DND-41 (cell line): ENCODE measurements around the gene E2F4.

Experiments used
- ATAC-seq: fragments of 200-7000 bp; cut with Tn5 transposase; 3 replicates; pipeline ENCODE4 v1.9.1; 2021; ENCODE audit warnings: low read depth; ENCODE audit not compliant: insufficient read depth
- DNase-seq: peaks from one replicate; pipeline ENCODE4 v3.0.0-alpha.2; 2020
- H2AFZ ChIP-seq: 2 replicates; pipeline ENCODE4 v1.6.0; 2012; ENCODE audit warnings: low read depth, low read length
- H3K27ac ChIP-seq: 2 replicates; pipeline ENCODE4 v1.5.1; 2012; ENCODE audit warnings: low read length, inconsistent platforms
- H3K27me3 ChIP-seq: fragments of 200-600 bp; sonication (generic); 2 replicates; pipeline ENCODE4 v1.6.0; 2012; ENCODE audit warnings: low read length, mild to moderate bottlenecking, inconsistent platforms; ENCODE audit not compliant: insufficient read depth, poor library complexity
- H3K36me3 ChIP-seq: 2 replicates; pipeline ENCODE4 v1.5.1; 2012; ENCODE audit warnings: low read length, inconsistent platforms; ENCODE audit not compliant: insufficient read depth
- H3K4me1 ChIP-seq: 2 replicates; pipeline ENCODE4 v1.5.1; 2012; ENCODE audit warnings: mild to moderate bottlenecking, low read length; ENCODE audit not compliant: insufficient read depth
- H3K4me2 ChIP-seq: 2 replicates; pipeline ENCODE4 v1.6.0; 2012; ENCODE audit warnings: mild to moderate bottlenecking, moderate library complexity, low read length, inconsistent platforms; ENCODE audit not compliant: insufficient read depth
- H3K4me3 ChIP-seq, 2 experiments: fragments of 200-600 bp in 1 of 2; shearing (Covaris generic) in 1 of 2; 2 replicates each; pipeline ENCODE4 v1.5.1; 2012 to 2016; ENCODE audit warnings: inconsistent platforms in 2 of 2, low read length in 2 of 2, mild to moderate bottlenecking in 2 of 2, low read depth in 1 of 2, moderate library complexity in 1 of 2
- H3K79me2 ChIP-seq: 2 replicates; pipeline ENCODE4 v1.6.0; 2012; ENCODE audit warnings: low read length, inconsistent platforms; ENCODE audit not compliant: insufficient read depth
- H3K9ac ChIP-seq: 2 replicates; pipeline ENCODE4 v1.6.0; 2012; ENCODE audit warnings: low read depth, mild to moderate bottlenecking, inconsistent platforms, low read length, moderate library complexity
- H3K9me3 ChIP-seq: 2 replicates; pipeline ENCODE4 v1.5.1; 2012; ENCODE audit warnings: low read length, moderate library complexity, mild to moderate bottlenecking, inconsistent platforms; ENCODE audit not compliant: insufficient read depth, severe bottlenecking
- H4K20me1 ChIP-seq: 2 replicates; pipeline ENCODE4 v1.6.0; 2012; ENCODE audit warnings: low read length; ENCODE audit not compliant: insufficient read depth
- CTCF ChIP-seq: IDR thresholded peaks from 2 replicates; pipeline ENCODE4 v1.5.1; 2012; ENCODE audit warnings: borderline replicate concordance, low read length, moderate library complexity, mild to moderate bottlenecking; ENCODE audit not compliant: poor library complexity, severe bottlenecking; ENCODE audit errors: extremely low read depth
- EZH2 ChIP-seq: IDR thresholded peaks from 3 replicates; pipeline ENCODE4 v1.6.1; 2012; ENCODE audit warnings: borderline replicate concordance, low read depth, mild to moderate bottlenecking, moderate library complexity, low read length, inconsistent platforms; ENCODE audit not compliant: severe bottlenecking

Gene E2F4

GRCh38 chr16:67244387-67245185, 52.6 kb downstream of the E2F4 start:
- H3K9ac ChIP-seq, result peak overlapping the region; percentile 10; the same call in 1 of the 2 replicates
- H3K36me3 ChIP-seq, result no peaks in the 10 kb centered on the region
- H3K4me1 ChIP-seq, result peaks cover 58% of the 10 kb centered on the region
- no peak overlapping the region for H2AFZ ChIP-seq
- no peaks in the 10 kb centered on the region for H3K9me3 ChIP-seq
- H4K20me1 ChIP-seq, result peaks cover 19% of the 10 kb centered on the region
- H3K4me3 ChIP-seq, result no peak overlapping the region
- DNase-seq (peak; percentile 83), ATAC-seq (peak; percentile 78)
- H3K27ac ChIP-seq, result peak overlapping the region; percentile 34
- TF ChIP-seq CTCF (peak; percentile 7), EZH2 (no peak)
- H3K4me2 ChIP-seq, result peak overlapping the region; percentile 28
- H3K79me2 ChIP-seq, result peaks cover 7% of the 10 kb centered on the region; the same call in 1 of the 2 replicates
- peaks cover 15% of the 10 kb centered on the region for H3K27me3 ChIP-seq

GRCh38 chr16:67245186-67245585, 53.2 kb downstream of the E2F4 start:
- H3K27ac ChIP-seq, result no peak overlapping the region
- ATAC-seq (no peak), DNase-seq (no peak)
- H3K4me2 ChIP-seq, result peak overlapping the region; percentile 28; the same call in 1 of the 2 replicates
- H3K36me3 ChIP-seq, result no peaks in the 10 kb centered on the region
- no peak overlapping the region for H3K4me3 ChIP-seq
- H2AFZ ChIP-seq, result no peak overlapping the region
- H3K27me3 ChIP-seq, result peaks cover 21% of the 10 kb centered on the region
- peaks cover 19% of the 10 kb centered on the region for H4K20me1 ChIP-seq
- peaks cover 58% of the 10 kb centered on the region for H3K4me1 ChIP-seq
- no peaks in the 10 kb centered on the region for H3K9me3 ChIP-seq
- TF ChIP-seq CTCF (no peak), EZH2 (no peak)
- peaks cover 7% of the 10 kb centered on the region; the same call in 1 of the 2 replicates for H3K79me2 ChIP-seq
- no peak overlapping the region for H3K9ac ChIP-seq

GRCh38 chr16:67245674-67246080, 53.7 kb downstream of the E2F4 start:
- ATAC-seq, result no peak
- Histone ChIP-seq H4K20me1 (peaks cover 19% of the 10 kb centered on the region), H3K27me3 (peaks cover 26% of the 10 kb centered on the region), H3K4me1 (peaks cover 58% of the 10 kb centered on the region), H3K79me2 (peaks cover 7% of the 10 kb centered on the region; the same call in 1 of the 2 replicates), H3K9me3 (no peaks in the 10 kb centered on the region), H3K27ac (no peak overlapping the region), H3K36me3 (no peaks in the 10 kb centered on the region), H2AFZ (no peak overlapping the region), H3K4me2 (peak overlapping the region; percentile 69; the same call in 1 of the 2 replicates), H3K4me3 (no peak overlapping the region), H3K9ac (no peak overlapping the region; the same call in 1 of the 2 replicates)
- no peak for DNase-seq
- TF ChIP-seq EZH2, result no peak
- TF ChIP-seq CTCF, result no peak
